NCI-H446 (cell line): ENCODE measurements around the gene POM121C.
"Not testable (repeated sequence)": the region's sequence is repeated elsewhere in the genome, so short reads cannot be mapped to it uniquely, and the experiment has no call there.

Experiments used
- DNase-seq, 2 experiments: peaks; one replicate each; lab custom pipeline; 2025; lab: John Stamatoyannopoulos, UW

POM121C gene

GRCh38 chr7:75423481-75423880 lies 62.6 kb downstream of the POM121C start:
- not testable (repeated sequence) for DNase-seq

GRCh38 chr7:75421798-75422710 lies 64.0 kb downstream of the POM121C start:
- not testable (repeated sequence) for DNase-seq

- not testable (repeated sequence) for DNase-seq
These were observed 65.9 kb downstream of the POM121C start for GRCh38 chr7:75420152-75420551.

GRCh38 chr7:75419693-75420092 lies 66.4 kb downstream of the POM121C start:
- DNase-seq, result not testable (repeated sequence)

- DNase-seq, result not testable (repeated sequence)
These were observed 66.9 kb downstream of the POM121C start for GRCh38 chr7:75419210-75419609.

- DNase-seq, result not testable (repeated sequence)
These were observed 67.7 kb downstream of the POM121C start for GRCh38 chr7:75418292-75418858.

GRCh38 chr7:75416787-75417186 lies 69.3 kb downstream of the POM121C start:
- not testable (repeated sequence) for DNase-seq

GRCh38 chr7:75415829-75416373 lies 70.2 kb downstream of the POM121C start:
- not testable (repeated sequence) for DNase-seq

- not testable (repeated sequence) for DNase-seq
These were observed 70.7 kb downstream of the POM121C start for GRCh38 chr7:75415428-75415817.

GRCh38 chr7:75414708-75415427 lies 71.2 kb downstream of the POM121C start:
- DNase-seq, result not testable (repeated sequence)

- not testable (repeated sequence) for DNase-seq
These were observed 71.9 kb downstream of the POM121C start for GRCh38 chr7:75414204-75414603.

- DNase-seq, result not testable (repeated sequence)
These were observed 75.3 kb downstream of the POM121C start for GRCh38 chr7:75410823-75411173.

GRCh38 chr7:75409880-75410822 lies 75.9 kb downstream of the POM121C start:
- DNase-seq, result not testable (repeated sequence)

- not testable (repeated sequence) for DNase-seq
These were observed 81.4 kb downstream of the POM121C start for GRCh38 chr7:75404663-75405062.

- not testable (repeated sequence) for DNase-seq
These were observed 82.3 kb downstream of the POM121C start for GRCh38 chr7:75403455-75404443.

- DNase-seq, result not testable (repeated sequence)
These were observed 85.5 kb downstream of the POM121C start for GRCh38 chr7:75400575-75400974.

GRCh38 chr7:75398771-75399700 lies 87.1 kb downstream of the POM121C start:
- not testable (repeated sequence) for DNase-seq

- DNase-seq, result not testable (repeated sequence)
These were observed 88.2 kb downstream of the POM121C start for GRCh38 chr7:75397865-75398264.

- not testable (repeated sequence) for DNase-seq
These were observed 90.8 kb downstream of the POM121C start, which contains the start of gene TRIM73 for GRCh38 chr7:75395329-75395728. Gene TRIM73, plus strand, starts transcription at chr7:75395629. Its CDS starts 3,305 bp downstream, at chr7:75398934.
